GM12872 (cell line): Measurements from ENCODE around the gene REPS1.

Source experiments
- TF ChIP-seq, protein P1 (sequence below): IDR thresholded peaks from 3 replicates; pipeline ENCODE4 v1.5.1; 2011; ENCODE audit warnings: low read depth, mild to moderate bottlenecking, low read length, moderate library complexity; ENCODE audit not compliant: insufficient read depth

Gene REPS1

DNA sequence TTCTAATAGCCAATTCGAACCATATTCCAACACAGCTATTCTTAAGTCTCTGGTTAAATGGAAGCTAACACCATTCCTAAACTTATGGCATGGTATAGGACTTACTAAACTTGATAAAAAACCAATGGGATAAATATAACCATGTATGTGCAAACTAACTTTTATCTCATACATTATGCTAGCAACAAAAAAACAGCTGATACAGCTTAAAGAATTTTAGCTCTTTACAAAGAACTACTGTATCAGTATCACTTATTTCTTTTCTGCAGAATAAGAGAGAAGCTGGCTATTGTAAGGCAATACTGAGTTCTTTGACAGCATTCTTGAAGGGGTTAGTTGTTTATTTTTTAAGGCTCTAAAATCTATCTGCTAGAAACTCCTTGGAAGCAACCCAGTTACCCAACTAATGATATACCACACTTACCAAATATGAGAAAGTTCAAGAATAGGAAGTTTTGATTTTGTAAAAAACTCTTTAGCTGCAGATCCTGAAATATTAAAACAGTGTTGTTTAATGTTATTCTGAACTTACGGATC is 44.9 kb downstream of the REPS1 start:
- TF ChIP-seq, protein P1, sequence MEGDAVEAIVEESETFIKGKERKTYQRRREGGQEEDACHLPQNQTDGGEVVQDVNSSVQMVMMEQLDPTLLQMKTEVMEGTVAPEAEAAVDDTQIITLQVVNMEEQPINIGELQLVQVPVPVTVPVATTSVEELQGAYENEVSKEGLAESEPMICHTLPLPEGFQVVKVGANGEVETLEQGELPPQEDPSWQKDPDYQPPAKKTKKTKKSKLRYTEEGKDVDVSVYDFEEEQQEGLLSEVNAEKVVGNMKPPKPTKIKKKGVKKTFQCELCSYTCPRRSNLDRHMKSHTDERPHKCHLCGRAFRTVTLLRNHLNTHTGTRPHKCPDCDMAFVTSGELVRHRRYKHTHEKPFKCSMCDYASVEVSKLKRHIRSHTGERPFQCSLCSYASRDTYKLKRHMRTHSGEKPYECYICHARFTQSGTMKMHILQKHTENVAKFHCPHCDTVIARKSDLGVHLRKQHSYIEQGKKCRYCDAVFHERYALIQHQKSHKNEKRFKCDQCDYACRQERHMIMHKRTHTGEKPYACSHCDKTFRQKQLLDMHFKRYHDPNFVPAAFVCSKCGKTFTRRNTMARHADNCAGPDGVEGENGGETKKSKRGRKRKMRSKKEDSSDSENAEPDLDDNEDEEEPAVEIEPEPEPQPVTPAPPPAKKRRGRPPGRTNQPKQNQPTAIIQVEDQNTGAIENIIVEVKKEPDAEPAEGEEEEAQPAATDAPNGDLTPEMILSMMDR: no peak

DNA sequence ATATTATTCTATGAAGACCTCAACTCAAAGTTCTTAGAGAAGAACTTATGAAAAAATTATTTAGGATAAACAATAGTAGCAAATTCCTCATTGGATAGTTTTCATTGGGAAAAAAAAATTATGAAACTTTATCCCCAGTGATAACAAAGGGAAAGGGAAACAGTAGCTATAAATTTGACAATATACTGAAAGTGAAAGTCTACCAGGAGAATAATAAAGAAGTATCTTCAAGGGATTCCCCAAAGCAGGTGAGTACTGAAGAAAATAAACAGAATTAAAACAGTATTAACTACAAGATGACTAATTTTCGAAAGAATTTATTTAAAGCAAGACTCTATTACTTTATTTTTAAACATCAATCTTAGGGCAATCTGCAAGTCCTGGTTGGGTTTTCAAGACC is 56.4 kb downstream of the REPS1 start:
- TF ChIP-seq, protein P1: no peak

DNA sequence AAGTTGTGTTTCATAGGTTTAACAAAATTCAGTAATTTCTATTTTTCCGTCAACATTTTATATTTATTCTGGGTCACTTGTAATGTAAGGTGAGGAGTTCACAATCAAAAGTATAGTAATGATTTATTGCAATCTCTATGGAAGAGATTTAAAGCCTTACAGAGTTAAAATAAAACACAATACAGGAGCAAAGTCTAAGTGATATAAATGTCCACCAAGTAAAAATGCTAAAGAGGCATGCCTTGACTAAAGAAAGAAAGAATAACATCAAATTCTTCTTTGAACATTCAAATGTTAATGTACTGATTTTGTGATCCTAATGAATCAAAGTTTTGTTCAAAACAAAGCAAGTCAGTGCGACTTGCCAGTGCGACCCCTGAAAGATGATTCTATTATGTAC is 61.5 kb downstream of the REPS1 start:
- TF ChIP-seq, protein P1: no peak

DNA sequence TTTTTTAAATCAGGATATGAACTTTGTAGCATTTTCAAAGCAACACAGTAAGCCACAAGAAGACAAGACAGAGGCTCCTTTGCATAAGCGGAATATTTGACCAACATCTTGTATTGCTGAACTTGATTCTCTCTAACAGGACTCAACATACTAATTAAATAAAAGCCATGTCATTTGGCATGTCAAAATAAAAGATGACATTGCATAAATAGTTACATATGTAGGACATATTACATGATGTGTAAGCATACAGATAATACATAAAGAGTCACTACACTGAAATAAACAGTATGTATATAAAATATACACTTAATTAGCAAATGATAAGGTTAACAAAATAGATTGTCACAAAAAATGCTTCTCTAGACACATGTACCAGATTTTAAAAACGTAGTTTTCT is 62.2 kb downstream of the REPS1 start:
- TF ChIP-seq, protein P1: no peak

DNA sequence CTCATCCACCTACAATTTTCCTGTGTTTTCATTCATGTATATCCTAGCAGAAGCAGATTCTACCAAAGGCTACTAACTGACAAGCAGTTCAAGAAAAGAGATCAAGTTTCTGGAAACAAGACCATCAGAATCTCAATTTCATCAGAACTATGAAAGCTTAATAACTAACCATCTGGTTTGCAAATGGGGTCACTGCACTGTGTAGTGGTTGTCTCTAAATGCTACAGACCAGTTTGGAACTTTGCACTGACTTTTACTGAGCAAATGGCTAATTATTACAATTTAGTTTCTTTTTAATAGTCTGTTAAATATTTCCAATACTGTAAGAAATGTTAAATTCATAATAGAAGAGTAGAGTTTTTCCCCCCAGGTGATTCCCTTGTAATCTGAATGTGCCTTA is 64.5 kb downstream of the REPS1 start:
- TF ChIP-seq, protein P1: no peak

DNA sequence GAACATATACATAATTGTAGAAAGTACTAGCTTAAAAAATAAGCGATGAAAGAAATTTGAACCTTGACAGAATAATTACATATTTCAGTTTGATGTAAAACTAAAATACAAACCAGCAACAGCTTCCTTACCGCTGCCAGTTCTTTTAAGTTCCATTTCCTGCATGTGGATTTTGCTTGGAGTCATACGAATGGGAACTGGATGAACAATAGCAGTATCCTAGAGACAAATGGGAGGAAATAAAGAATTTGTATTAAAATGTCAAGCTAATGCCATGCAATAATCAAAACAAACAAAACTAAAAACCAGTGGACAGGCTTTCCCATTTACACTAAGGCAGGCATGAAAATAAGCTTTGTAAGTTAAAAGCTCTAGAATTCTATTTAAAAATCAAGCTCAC is 67.1 kb downstream of the REPS1 start:
- TF ChIP-seq, protein P1: no peak

DNA sequence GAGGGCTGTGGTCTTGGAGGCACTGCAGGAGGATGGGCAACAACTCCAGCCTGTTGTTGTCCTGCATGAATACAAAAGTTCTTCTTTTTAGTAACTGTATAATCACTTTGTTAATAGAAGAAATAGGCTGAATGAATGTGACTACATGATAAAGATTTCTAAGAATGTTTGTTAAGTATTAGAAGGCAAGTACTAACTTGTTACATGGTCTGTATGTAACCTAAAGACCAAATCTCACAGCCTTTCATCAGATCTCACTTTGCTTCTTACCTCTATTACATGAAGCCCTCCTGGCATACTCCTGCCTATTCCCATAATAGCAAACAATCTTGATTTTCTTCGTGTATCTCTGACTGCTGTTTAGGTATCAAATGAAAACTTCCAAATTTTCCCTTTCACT is 73.4 kb downstream of the REPS1 start:
- TF ChIP-seq, protein P1: no peak
